Activated CD8-positive, alpha-beta memory T cell treated with anti-CD3 and anti-CD28 coated beads, Interleukin-2, amount 50 U/mL, for 1 hour (primary cell): ENCODE results near the gene RPS6KB2.
"Not testable (repeated sequence)": the region's sequence is repeated elsewhere in the genome, so short reads cannot be mapped to it uniquely, and the experiment has no call there.

ENCODE experiments used
- DNase-seq: peaks from one replicate; pipeline ENCODE4 v3.0.0-alpha.2; 2020; ENCODE audit errors: extremely low read depth

The RPS6KB2 gene

DNA sequence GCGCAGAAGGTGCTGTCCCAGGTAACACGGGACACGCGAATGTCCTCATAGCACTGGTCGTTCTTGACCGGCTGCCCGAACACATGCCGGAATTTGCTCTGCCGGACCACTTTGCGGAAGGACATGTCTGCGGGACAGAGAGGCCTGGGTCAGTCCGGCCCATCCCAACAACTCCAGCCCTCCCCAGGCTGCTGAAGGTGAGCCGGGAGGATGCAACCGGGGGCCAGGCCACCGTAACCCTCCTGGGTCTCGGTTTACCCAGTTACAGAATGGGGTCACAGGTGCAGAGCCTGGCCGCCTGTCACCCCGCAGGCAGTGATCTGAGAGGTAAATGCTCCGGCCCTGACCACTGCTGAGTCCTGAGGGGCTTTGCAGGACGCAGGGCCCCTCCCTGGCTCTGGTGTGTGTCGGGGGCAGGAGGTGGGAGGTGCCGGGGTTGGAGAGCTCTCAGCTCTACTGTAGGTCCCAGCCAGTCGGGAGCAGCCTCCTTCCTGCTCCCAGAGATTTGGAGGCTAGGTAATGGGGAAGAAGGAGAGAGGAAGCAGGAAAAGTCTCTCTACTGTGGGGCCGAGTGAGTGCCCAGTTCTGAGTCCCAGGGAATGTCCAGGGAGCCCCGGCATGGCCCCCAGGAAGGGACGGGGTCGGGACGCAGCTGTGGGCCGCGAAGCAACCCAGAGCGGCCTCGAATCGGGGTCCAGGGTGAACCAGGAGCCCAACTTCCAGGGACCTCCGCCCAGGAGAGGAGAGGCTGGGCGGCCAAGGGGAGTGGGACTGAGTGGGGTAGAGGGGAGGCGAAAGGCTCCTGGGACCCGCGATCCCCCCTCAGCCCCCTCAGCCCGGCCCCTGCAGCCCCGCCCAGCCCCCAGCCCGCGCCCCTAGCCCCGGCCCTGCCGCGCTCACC lies 14.5 kb downstream of the RPS6KB2 start:
- DNase-seq, result no peak

DNA sequence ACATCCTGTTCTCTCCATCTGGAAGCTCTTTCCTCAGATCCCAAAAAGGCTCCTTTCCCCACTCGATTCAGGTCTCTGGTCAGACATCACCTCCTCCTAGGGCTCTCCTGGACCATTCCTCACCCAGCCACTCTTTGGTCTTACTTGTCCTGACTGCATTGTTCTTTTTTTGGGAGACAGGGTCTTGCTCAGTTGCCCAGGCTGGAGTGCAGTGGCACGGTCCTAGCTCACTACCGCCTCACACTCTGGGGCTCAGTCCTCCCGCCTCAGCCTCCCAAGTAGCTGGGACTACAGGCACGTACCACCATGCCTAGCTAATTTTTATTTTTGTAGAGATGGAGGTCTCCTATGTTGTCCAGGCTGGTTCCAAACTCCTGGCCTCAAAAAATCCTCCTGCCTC lies 17.2 kb downstream of the RPS6KB2 start:
- no peak for DNase-seq

DNA sequence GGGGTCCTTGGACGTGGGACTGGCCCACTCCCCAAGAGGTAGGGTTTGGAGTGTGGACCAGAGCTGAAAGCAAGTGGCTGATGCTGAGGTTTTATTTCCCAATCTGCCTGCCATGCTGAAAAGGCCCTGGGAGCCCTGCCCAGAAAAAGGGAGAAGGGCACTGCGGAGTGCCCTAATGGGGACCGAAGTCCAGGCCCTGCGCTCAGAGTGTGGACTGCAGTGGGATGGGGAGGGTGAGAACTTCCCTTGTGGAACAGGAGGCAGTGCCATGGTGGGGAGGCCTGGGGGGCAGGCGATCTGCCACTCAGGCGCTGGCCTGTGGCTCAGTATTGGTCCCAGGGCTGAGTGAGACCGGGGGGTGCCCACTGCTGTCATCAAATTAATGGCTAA lies 19.9 kb downstream of the RPS6KB2 start:
- no peak for DNase-seq

DNA sequence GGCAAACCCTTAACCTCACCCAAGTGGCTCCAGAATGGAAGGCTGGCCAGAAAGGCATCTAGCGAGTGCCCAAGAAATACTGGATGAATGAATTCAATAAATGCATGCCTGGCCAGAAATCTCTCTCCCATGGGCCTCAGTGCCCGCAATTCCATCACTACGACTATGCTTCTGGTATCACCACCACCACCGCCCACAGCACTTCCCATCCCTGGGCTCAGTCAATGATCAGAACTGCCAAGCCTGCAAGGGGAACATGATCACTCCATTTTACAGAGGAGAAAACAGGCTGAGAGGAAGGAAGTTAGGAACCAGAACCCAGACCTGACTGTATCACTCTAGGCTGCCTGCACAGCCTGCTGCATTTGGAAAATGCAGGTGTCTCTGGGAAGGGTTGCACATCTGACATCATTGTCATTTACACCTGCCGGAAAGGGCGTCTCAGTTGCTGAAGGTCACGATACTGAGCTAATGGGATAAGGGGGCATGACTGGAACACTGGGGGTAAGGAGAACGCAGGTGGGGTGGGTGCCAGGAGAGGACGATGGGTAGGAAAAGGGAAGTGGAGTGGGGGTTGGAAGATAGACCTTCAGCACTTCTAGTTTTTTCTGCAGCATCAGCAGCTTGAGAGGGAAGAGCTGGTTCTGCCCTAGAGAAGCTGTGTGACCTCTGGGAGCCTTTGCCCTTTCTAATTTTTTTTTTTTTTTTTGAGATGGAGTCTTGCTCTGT lies 21.0 kb downstream of the RPS6KB2 start:
- DNase-seq, result no peak

DNA sequence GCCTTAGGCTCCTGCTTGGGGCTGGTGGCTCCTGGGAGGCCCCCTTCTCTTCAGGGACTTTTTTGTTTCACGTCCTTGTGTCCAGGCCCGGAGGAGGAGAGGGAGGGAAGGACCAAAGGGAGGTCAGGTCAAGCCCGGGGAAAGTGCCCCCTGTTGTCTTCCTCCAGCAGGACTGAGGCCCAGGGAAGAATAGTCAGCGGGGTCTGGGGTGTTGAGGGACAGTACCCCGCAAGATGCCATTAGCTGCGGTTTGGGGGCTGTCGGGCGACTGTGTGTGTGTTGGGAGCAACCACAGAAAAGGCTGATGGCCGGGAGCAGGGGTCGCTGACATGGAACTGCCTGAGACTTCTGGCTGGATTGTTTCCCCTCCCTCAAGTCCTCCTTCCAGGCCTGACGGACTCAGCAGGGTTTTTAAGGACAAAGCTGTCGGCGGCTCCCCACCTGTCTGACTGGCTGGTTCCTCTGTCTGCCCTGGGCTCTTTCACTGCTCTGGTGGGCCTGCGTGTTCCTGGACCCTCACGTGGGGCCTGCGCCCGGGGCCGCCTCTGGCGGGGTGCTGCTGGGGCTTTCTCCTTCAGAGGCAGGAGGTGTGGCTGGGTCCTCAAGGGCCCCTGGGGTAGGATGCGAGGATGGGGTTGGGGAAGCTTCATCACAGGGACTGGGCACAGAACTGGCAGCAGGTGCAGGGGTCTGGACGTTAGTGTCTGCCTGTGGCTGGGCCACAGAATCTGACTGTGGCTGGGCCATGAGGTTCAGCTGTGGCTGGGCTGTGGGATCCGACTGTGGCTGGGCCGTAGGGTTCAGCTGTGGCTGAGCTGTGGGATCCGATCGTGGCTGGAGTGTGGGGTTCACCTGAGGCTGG lies 22.7 kb downstream of the RPS6KB2 start:
- DNase-seq, result no peak

DNA sequence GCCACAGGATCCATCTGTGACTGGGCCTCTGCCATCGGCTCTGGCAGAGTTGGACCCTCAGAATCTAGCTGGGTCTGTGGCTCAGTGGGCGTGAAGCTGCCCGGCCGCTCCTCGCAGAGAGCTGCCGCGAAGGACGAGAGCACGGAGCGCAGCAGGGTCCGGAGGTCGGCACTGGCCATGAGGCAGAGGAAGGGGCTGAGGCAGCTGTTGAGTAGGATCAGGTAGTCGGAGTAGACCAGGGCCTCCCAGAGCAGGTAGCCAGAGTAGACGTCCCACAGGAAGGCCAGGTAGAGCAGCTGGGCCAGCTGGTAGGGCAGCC lies 23.3 kb downstream of the RPS6KB2 start:
- no peak for DNase-seq

DNA sequence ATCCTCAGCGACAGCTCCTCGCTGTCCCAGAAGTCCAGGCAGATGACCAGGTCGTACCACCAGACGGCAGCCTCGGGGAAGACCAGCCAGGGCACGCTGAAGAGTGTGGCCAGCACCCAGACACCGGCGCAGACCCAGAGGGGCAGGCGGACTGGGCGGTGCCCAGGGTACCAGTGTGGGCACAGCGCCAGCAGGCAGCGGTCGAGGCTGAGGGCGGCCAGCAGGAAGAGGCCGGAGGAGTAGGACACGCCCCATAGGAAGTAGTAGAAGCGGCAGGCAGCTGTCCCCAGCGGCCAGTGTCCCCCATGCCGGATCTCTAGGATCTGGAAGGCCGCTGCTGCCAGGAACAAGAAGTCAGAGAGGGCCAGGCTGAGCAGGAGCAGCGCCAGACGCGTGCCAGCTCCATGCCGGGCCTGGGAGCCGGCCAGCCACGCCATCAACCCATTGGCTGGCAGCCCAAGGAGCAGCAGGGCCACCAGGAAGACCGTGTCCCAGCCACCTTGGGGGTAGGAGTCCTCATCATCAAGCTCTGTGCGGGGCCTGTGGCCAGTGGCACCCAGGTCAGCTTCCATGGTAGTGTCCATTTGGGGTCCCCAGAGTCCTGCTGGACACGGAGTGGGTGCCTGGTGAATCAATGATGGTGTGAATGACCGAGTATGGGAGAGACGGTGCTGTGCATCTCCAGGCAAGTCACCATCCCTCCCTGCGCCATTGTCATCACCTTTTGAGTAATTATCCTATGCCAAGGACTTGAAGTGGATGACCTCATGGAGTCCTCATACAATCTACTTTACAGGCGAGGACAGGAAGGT lies 24.1 kb downstream of the RPS6KB2 start, which contains the start of gene GPR152:
Gene GPR152 (minus strand): TSS at position 589 of the 812 bp plus-strand sequence. CDS start 5 bp downstream, at position 584.
- no peak for DNase-seq

DNA sequence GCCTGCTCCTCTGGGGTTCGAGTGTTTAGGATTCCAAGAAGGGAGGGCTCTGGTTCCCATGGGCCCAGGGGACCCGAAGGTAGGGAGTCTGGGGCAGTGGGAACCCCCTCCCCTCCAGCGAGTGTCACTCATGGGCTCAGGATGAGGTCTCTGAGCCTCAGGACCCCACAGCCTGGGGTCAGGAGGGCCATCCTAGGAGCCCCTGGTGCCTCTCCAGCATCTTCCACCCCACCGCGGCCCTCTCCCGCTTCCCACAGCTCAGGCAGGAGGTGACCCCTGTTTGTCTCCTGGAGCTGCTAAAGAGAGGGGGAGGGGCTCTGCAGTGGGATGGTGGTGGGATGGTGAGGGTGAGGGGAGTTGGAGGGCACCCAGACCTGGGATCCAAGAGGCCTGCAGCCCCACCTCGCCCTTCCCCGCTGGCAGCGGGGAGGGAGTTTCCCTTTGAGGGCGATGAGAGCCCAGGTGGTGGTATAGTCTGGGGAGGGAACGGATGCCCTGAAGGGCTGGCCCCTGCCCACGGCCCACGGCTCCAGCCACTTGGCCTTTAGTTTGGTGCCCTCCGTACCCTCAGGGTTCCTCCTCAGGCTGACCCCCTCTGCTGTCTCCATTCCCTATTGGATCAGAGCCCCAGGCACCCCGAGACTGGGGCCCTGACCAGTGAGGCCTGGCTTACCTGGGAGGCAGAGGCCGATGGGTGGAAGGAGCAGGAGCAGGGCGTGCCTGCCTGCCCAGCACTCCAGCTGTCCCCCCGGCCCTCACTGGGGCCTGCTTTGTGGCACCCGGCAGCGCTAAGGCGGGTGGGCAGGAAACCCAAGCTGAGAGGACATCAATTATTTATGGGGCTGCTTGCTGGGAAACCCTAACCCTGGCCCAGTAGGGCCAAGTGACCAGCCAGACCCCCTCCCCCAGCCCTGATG lies 25.8 kb downstream of the RPS6KB2 start:
- no peak for DNase-seq

DNA sequence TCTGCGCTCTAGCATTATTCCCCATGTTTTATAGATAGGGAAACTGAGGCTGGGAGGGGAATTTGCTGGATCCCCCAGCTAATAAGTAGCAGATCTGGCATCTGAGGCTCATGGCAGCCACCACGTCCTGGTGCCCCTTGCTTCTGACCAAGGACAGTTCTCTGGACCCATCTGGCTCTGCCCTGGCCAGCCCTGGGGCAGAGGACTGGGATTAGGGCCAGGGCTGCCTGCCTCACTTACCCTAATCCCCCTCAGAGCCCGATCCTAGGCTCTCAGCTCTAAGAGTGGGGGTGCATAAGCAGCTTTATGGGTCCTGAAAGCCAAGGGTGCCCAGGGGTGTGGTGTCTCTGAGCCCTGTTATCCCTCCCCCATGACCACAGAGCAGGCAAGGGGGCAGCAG lies 26.8 kb downstream of the RPS6KB2 start, which contains the start of gene CABP4:
Gene CABP4 (plus strand): TSS at position 301 of the 400 bp plus-strand sequence. CDS start 70 bp downstream, at position 371.
- DNase-seq, result no peak

DNA sequence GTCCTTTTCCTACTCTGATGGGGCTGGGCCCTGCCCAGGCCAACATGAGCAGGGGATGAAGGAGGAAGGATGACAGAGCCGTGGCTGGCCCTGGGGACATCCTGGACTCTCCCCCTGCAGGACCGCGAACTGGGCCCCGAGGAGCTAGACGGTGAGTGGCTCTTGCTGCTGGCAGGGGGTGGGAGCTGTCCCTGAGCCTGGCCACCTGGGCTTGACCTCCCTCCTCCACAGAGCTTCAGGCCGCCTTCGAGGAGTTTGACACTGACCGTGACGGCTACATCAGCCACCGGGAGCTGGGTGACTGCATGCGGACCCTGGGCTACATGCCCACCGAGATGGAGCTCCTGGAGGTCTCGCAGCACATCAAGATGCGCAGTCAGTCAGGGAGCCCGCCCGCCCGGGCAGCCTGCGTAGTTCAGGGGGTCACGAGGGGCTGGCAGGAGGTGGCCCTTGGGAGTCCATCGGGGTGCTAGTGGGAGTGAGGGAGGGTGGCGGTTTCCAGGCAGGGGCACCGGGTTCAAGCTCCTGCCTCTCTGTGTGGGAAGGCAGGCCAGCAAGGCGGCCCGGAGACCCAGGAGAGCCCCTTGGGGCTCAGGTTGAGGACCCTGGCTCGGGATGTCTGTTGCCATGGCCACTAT lies 27.9 kb downstream of the RPS6KB2 start:
- no peak for DNase-seq

DNA sequence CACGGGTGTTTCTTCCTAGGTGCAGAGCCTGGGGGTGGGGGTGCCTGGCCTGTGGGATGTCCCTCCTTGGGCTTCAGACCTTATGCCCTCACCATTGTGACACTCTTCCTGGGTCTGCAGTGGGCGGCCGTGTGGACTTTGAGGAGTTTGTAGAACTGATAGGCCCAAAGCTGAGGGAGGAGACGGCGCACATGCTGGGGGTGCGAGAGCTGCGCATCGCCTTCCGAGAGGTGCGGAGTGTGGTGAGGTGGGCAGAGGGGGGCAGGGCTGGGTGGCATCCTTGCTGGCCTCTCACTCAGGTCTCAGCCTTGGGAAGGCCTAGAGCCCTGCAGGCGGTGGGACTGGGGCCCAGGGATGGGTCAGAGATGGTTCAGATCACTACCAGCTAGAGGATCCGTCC lies 29.2 kb downstream of the RPS6KB2 start:
- no peak for DNase-seq

DNA sequence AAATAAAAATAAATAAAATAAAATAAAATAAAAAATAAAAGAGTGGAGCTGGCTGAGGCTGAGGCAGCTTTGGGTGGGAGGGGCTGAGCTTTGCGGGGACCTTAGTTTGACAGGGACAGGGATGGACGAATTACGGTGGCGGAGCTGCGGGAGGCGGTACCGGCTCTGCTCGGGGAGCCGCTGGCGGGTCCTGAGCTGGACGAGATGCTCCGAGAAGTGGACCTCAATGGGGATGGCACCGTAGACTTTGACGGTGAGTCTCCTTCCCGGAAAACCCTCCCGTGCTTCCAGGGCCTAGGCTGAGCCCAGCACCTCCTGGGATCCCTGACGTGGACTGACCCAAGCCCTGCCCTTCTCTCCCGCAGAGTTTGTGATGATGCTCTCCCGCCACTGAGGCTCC lies 30.0 kb downstream of the RPS6KB2 start:
- DNase-seq, result no peak

DNA sequence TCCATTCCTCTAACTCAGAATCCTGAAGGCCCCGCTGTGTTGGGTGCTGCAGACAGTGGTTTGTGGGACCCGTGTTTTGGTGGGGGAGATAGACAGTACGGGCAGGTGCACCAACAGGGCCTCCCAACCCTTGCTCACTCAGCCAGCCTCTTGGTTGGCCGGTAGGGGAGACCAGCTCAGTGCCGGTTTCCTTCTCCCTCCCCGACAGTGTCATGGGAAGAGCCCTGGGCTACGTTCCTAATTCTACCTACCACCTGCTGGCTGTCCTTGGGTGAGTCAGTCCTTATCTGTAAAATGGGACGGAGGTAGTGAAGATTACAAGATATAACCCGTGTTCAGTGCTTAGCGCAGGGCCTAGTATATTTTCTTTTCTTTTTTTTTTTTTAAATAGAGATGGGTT lies 34.9 kb downstream of the RPS6KB2 start:
- no peak for DNase-seq

DNA sequence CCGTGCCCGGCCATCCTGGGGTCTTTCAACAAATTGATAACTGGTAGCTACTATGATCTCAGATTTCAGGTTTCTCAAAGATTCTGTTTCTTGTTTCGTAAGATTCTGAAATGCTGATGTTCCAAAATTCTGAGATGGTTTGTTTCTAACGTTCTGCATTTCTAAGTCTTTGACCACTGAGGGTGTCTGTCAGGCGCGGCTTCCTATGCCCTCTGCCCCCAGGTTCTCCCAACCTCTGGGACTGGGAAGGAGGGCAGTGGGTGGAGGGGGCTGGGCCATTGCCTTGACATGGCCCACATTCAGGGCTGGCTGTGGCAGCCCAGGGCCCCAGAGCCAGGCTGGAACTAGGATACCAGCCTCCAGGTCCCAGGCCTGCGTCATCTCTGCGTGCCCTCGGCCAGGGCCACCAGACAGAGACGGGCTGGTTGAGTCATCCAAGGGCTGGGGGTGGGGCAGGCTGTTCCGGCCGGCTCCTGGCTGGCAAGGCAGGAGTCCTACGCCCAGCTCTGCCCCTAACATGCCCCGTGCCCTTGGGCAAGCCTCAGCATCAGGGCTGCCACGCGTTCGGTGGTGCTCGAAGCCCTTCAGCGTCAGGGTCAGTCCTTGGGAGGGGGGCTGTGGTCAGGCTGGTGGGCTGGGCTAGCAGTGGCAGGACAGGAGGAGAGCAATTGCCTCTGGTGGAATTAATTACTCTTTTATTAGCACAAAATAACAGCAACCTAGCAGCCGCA lies 35.6 kb downstream of the RPS6KB2 start:
- DNase-seq, result no peak

DNA sequence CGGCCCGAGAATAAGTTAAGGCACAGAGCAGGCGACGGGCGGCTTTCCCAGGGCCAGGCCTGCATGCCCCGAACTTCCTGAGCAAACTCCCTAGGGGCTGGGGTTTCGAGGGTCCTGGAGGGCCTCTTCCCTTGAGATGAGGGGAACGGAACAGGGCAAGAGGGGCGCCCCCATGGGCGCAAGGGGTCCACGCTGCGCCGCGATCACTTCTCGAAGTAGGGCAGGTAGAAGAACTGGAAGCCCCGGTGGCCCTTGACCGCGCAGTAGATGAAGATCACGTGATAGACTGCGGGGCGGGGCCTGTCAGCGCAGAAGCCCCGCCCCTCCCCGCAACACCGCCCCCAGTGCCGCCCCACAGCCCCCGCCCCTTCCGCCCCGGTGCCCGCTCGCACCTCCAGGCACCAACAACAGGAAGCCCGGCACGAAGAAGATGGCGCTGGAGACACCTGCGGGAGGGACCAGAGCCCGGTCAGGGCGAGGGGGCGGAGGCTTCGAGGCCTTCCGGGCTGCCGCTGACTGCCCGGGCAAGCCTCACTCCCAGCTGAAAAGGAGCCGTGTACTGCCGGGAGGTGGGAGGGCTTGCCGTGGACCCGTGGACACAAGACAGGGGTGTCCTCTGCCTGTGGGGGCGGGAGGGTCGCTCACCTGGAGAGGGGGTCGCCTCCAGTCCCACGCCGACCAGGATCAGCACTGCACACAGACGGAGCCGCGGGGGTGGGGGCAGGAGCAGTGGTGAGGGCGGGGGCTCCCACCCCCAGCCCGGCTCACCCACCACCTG lies 36.3 kb downstream of the RPS6KB2 start:
- DNase-seq, result peak; percentile 87

DNA sequence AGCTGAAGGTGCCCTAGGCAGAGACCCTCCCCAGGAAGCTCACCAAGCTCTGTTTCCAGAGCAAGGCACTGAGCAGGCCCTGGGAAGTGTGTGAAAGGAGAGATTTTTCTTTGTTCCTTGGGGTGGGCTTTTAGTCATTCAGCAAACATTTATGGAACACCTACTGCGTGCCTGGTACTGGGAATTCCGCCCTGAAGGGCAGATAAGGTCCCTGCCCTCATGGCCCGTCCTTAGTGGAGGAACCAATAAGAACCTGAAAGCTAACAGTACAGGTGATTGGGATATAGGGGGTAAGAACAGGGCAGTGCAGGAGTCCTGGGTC lies 36.9 kb downstream of the RPS6KB2 start:
- no peak for DNase-seq

DNA sequence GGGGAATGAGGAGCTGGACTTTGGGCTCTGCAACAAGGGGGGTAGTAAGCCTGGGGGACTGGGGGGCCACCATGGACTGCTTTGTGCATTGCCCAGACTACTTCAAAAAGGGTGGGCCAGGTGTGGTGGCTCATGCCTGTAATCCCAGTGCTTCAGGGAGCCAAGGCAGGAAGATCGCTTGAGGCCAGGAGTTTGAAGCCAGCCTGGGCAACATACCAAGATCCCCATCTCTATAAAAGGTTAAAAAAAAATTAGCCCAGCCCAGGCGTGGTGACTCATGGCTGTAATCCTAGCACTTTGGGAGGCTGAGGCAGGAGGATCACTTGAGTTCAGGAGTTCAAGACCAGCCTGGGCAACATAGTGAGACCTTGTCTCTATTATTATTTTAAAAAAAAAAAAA lies 37.2 kb downstream of the RPS6KB2 start:
- not testable (repeated sequence) for DNase-seq

DNA sequence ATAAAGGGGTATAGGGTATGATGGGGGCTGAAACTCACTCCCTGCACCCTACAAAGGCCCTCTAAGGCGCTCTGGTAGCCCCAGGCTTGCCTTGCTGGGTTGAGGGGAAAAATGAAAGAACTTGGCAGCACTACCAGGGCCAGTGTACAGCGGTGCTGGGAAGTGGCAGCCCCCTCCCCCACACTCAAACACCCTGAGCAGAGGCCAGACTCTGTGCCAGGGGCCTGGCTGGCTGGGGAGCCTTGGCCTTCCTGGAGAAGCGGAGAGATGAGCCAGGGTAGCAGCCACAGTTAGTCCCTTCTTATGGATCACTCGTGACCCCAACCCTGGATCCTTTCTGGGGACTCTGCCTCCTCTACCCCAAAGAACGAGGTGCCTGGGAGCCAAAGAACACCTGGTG lies 38.1 kb downstream of the RPS6KB2 start:
- no peak for DNase-seq
